Fibroblast of skin of right quadriceps (primary cell): ENCODE data around the gene SPRN.
"Not testable (repeated sequence)": the region's sequence is repeated elsewhere in the genome, so short reads cannot be mapped to it uniquely, and the experiment has no call there.

ENCODE experiments used
- DNase-seq: peaks from one replicate; pipeline ENCODE4 v3.0.0-alpha.2; 2013

Gene SPRN

GRCh38 chr10:133456041-133456951 is 31.9 kb upstream of the SPRN start:
- no peak for DNase-seq

- DNase-seq = no peak
These were observed 31.2 kb upstream of the SPRN start for GRCh38 chr10:133455611-133456031.

GRCh38 chr10:133455196-133455595 is 30.8 kb upstream of the SPRN start:
- DNase-seq = no peak

GRCh38 chr10:133454204-133454893 is 29.9 kb upstream of the SPRN start:
- DNase-seq = no peak

GRCh38 chr10:133453516-133454203 is 29.2 kb upstream of the SPRN start, which contains the start of gene SCART1:
SCART1 (plus strand) TSS chr10:133453945; CDS start chr10:133453998, 53 bp downstream.
- DNase-seq = no peak

- DNase-seq = no peak
These were observed 28.0 kb upstream of the SPRN start for GRCh38 chr10:133452453-133452852.

GRCh38 chr10:133451346-133451745 is 26.9 kb upstream of the SPRN start:
- DNase-seq = no peak

GRCh38 chr10:133448120-133448519 is 23.7 kb upstream of the SPRN start:
- DNase-seq = no peak

GRCh38 chr10:133446979-133447378 is 22.6 kb upstream of the SPRN start:
- no peak for DNase-seq

GRCh38 chr10:133445751-133446708 is 21.6 kb upstream of the SPRN start:
- DNase-seq = no peak

GRCh38 chr10:133445268-133445732 is 20.9 kb upstream of the SPRN start:
- DNase-seq = no peak

- no peak for DNase-seq
These were observed 20.2 kb upstream of the SPRN start for GRCh38 chr10:133444342-133445267.

- DNase-seq = no peak
These were observed 18.8 kb upstream of the SPRN start for GRCh38 chr10:133442967-133443924.

GRCh38 chr10:133442191-133442966 is 18.0 kb upstream of the SPRN start:
- DNase-seq = no peak

- no peak for DNase-seq
These were observed 17.4 kb upstream of the SPRN start for GRCh38 chr10:133441780-133442179.

- DNase-seq = not testable (repeated sequence)
These were observed 16.9 kb upstream of the SPRN start for GRCh38 chr10:133441356-133441755.

GRCh38 chr10:133440633-133441285 is 16.3 kb upstream of the SPRN start:
- DNase-seq = no peak
